GM12873 (cell line): ENCODE measurements around the gene ACOT13.

Source experiments
- TF ChIP-seq, protein P1 (sequence below): IDR thresholded peaks from 2 replicates; pipeline ENCODE4 v1.5.1; 2012; ENCODE audit warnings: low read depth, mild to moderate bottlenecking, moderate library complexity, low read length, control low read depth; ENCODE audit not compliant: insufficient read depth; ENCODE audit errors: missing control alignments

Gene ACOT13

DNA sequence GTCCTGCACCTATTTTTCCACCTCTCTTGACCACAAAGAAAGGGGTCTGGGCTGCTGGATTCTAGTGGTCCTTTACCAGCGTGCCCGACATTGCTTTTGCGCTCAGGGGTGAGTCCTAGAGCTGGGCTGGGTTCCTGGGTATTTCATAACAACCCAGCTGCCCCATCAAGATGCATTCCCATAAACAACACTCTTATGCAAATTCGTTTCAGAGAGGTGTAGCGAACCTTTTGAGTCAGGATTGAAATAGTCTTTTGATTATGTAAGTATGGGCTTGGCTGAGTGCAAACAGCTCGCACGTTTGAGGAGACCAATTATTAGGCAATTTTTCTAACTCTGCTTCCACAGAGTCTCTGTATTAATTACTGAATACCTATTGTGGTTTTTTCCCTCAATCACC lies 13.7 kb downstream of the ACOT13 start:
- TF ChIP-seq, protein P1, sequence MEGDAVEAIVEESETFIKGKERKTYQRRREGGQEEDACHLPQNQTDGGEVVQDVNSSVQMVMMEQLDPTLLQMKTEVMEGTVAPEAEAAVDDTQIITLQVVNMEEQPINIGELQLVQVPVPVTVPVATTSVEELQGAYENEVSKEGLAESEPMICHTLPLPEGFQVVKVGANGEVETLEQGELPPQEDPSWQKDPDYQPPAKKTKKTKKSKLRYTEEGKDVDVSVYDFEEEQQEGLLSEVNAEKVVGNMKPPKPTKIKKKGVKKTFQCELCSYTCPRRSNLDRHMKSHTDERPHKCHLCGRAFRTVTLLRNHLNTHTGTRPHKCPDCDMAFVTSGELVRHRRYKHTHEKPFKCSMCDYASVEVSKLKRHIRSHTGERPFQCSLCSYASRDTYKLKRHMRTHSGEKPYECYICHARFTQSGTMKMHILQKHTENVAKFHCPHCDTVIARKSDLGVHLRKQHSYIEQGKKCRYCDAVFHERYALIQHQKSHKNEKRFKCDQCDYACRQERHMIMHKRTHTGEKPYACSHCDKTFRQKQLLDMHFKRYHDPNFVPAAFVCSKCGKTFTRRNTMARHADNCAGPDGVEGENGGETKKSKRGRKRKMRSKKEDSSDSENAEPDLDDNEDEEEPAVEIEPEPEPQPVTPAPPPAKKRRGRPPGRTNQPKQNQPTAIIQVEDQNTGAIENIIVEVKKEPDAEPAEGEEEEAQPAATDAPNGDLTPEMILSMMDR: no peak

DNA sequence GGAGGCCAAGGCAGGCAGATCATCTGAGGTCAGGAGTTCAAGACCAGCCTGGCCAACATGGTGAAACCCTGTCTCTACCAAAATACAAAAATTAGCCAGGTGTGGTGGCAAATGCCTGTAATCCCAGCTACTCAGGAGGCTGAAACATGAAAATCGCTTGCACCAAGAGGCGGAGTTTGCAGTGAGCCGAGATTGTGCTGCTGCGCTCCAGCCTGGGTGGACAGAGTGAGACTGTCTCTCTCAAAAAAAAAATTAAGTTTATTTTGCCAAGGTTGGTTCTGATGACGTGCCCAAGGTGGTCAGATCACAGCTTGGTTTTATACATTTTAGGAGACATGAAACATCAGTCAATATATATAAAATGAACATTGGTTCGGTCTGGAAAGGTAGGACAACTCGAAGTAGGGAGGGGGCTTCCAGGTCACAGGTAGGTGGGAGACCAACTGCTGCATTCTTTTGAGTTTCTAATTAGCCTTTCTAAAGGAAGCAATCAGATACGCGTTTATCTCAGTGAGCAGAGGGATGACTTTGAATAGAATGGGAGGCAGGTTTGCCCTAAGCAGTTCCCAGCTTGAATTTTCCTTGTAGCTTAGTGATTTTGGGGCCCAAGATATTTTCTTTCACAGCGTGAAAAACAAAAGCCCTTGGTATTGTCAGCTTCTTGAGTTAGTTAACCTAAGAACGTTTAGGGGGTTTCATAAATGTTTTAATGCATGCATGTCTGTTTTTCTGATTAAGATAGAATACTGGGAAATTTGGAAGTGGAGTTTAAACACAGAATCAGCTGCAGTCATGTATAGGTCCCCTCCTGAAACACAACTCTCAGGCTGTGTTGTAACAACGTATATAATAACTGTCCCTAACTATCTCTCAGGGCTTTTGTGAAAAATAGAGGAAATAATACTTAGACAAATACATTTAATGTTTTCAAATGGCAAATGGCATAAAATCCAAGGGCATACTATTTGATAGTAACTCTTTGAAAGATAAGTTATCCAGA lies 16.7 kb downstream of the ACOT13 start:
- TF ChIP-seq, protein P1: no peak

DNA sequence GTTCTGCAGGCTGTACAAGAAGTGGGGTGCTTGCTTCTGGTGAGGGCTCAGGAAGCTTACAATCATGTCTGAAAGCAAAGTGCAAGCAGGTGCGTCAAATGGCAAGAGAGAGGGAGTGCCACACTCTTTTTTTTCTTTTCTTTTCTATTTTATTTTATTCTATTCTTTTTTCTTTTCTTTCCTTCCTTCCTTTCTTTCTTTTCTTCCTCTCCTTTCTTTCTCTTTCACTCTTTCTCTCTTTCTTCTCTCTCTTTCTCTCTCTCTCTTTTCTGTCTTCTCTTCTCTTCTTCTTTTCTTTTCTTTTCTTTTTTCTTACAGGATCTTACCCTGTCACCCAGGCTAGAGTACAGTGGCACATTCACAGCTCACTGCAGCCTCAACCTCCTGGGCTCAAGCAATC lies 19.5 kb downstream of the ACOT13 start:
- TF ChIP-seq, protein P1: no peak

DNA sequence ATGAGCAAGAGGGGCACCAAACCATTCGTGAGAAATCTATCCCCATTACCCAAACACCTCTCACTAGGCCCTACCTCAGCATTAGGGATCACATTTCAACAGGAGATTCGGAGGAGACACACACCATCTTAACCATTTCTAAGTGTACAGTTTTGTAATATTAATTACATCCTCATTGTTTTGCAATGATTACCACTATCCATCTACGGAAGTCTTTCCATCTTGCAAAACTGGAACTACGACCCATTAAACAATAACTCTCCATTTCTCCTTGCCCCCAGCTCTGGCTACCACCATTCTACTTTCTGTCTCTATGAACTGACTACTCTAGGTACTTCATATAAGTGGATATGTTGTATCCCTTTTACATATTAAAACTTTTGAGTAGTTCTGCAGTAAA lies 20.1 kb downstream of the ACOT13 start:
- TF ChIP-seq, protein P1: no peak

DNA sequence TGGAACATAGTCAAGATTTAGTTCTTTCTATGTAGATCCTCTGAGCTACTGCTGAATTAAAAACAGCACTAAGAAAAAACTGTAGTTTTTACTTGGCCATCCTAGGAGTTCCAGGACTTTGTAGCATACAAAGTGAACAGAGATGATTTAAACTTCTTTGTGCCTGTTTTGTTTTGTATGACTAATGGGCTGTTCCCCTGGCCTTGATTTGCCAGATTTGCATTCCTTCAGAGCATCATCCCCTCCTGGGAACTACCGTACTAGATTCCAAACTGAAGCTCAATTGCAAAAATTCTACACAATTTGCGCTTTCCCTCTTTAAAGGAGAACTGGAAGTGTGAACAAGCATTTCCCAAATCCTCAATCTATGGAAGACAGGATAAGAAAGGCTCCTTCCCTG lies 23.1 kb downstream of the ACOT13 start:
- TF ChIP-seq, protein P1: no peak

DNA sequence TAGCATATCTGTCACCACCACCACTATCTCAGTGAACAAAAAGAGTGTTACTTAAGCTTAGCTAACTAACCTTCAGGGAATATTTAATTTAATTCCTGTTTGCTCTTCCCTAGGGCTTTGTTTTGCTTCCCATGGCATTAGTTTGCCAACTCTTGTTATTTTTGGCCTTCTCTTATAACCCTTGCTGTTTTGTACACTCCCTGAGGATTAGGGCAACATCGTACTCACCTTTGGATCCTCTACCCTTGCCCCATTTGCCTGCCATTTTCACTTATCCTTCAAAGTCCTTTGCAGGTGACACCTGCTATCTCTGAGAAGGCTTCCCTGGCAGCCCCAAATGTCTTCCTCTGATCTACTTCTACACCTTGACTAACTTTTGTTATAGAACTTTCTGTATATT lies 23.7 kb downstream of the ACOT13 start:
- TF ChIP-seq, protein P1: no peak

DNA sequence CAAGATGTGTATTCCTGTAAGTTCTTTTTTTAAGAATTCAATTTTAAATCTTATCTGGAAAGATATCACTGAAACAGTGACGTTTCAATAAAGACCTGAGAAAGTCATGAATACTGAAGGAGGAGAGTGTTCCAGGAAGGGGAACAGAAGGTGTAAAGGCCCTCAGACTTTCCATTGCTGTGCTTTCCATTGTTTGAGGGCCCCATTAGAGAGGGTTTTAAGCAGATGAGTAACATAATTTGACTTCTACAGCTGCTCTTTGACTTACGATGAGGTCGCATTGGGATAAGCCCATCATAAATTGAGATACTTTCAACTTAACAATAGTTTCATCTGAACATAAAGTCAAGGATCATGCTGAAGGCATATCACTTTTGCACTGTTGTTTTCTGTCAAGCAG lies 24.7 kb downstream of the ACOT13 start:
- TF ChIP-seq, protein P1: no peak
